Activated CD4-positive, alpha-beta T cell treated with anti-CD3 and anti-CD28 coated beads for 24 hours (primary cell): ENCODE measurements around the gene ADISSP.

Experiments used
- DNase-seq, 2 donors: peaks; one replicate each; pipeline ENCODE4 v3.0.0-alpha.2; 2020; ENCODE audit warnings: low read depth in 2 of 2

ADISSP gene

GRCh38 chr20:3738111-3739053, 29.2 kb downstream of the ADISSP start:
- DNase-seq, result no peak

DNA sequence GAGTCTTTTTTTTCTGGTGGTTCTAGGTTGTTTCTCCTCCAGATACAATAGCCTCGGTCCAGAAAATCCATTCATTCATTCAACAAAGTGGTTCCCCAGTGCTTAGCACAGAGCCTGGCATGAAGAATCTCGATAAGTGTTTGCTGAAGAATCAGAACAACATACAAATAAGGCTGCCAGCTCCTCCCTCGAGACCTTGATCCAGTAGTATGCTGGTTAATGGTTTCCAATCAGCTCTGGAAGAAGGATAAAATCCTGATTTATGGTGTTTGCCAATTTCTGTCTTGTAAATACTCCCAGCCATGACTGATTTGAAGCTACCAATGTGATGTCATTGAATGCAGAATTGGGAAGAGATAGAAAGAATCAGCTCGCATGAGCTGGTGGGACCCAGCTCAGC, 31.8 kb downstream of the ADISSP start:
- DNase-seq, result no peak

DNA sequence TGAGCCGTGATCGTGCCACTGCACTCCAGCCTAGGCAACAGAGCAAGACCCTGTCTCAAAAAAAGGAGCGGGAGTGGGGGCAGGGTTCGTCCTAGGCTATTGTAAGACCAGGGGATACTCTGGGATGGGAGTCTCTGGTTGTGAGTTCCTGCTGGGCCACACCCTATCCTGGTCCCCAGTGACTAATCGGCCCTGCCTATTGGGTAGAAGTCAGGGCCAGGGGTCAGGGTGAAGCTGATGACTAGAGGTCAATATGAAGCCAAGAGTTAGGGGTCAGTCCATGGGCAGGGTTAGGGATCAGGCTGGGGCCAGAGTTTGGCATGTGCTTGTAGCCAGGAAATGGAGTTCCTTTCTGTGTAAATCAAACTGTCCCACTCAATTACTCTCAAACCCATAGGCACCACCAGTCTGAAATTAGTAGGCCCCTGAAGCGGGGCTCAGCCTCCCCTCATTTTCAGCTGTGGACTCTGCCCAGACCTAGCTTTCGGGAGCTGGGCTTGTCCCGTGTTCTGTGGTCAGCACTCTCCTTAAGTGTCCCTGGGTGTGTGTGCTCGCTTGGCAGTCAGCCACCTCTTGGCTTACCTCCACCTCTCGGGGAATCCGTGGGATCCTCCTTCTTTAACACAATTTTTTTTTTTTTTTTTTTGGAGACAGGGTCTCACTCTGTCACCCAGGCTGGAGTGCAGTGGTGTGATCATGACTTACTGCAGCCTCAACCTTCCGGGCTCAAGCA, 33.3 kb downstream of the ADISSP start:
- DNase-seq, result no peak

DNA sequence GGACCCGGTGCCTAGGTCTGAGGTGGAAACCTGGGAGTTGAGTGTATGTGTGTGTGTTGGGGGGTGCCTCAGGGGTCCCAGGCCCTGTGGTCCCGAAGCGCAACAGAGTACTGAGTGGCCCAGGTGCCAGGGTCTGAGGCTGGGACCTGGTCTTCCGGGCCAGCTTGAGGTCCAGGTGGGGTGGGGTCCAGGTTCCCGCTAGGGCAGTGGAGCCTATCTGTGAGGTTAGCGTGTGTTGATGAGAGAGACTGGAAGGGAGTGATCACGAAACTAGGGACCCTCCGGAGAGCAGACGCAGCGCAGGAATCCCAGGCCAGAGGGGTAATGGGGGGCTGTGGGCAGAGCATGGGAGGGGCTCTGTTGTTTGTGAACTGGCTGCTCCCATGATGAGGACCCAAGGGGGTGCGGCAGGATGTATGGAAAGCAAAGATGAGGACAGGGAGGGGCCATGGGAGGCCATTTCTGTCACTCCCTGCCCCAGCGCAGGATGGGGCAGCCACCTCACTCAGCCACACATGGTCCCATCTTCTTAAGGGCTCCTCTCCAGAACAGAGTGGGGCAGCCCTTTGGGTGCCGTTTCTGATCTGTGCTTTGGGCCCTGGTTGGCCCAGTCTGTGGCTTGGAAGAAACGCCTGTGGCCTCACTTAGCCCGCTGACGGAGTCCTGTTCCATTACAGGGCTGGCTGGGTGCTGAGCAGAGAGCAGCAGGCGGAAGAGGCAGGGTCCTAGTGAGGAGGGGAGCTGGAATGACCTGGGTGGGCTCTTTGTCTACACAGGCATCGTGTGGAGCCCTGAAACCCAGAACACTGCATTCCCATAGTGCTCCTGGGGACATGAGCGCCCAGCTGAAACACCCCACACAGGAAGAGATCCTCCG, 34.2 kb downstream of the ADISSP start:
- no peak for DNase-seq

DNA sequence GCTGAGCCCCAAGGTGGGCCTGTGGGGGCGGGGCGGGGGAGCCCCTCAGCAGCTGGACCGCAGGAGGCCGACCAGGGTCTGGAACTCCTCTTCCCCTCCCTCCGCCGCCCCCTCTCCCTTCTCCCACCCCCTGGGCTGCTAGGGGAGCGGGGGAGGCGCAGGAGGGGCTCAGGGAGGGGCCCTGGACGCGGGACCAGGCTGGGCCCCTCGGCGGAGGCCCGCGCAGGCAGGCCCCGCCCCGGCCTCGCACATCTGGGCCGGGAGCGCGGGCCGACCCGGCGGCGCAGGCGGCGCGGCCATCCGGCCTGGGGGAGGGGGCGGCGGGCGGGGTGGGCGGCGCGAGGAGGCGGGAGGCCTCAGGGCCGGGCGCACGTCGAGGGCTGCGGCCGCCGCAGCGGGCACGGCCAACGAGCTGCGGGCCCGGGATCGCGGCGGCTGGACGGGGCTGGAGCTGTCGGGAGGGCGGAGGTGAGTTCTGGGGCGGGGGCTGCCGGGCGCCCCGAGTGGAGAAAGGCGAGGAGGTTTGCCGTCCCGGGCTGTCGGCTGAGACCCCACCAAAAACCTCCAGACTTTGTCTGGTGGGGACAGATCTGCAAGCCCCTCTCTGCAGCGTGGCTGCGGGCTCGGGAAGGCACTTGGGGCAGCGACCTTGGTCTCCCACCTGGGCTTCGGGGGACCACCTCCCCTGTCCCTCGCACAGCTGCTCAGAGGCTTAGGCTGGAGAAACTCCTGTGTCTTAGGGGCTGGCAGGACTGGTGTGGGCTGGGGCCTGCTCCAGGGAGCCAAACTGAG, 35.0 kb downstream of the ADISSP start, which contains the start of gene HSPA12B:
Gene HSPA12B (plus strand): TSS at position 359 of the 792 bp plus-strand sequence. CDS start 5,990 bp downstream, outside the sequence.
- no peak for DNase-seq

GRCh38 chr20:3731944-3732326, 35.6 kb downstream of the ADISSP start:
- DNase-seq, result no peak

GRCh38 chr20:3730803-3731672, 36.5 kb downstream of the ADISSP start:
- DNase-seq, result no peak

GRCh38 chr20:3729811-3730540, 37.6 kb downstream of the ADISSP start:
- no peak for DNase-seq

DNA sequence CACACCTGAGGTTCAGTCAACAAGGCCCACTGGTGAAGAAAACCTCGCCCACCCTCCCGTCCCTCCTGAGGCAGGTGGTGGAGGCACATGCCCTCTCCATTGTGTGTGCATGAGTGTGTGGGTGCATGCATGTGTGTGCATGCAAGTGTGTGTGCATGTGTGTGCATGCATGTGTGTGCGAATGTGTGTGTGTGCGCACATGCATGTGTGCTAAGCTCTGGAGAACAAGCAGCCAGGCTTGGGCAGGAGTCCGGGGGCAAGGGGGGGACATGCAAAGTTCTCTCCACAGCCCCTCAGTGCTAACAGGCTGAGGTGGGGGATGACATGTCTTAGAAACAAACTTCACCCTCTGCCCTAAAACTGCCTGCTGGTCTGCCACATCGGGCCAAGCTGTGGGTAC, 38.2 kb downstream of the ADISSP start:
- no peak for DNase-seq

- no peak for DNase-seq
These were observed 38.7 kb downstream of the ADISSP start for GRCh38 chr20:3728876-3729275.

GRCh38 chr20:3728354-3728753, 39.2 kb downstream of the ADISSP start:
- no peak for DNase-seq

GRCh38 chr20:3727401-3728021, 40.0 kb downstream of the ADISSP start:
- DNase-seq, result no peak

GRCh38 chr20:3724356-3724755, 43.2 kb downstream of the ADISSP start:
- DNase-seq, result no peak

- DNase-seq, result no peak
These were observed 44.3 kb downstream of the ADISSP start for GRCh38 chr20:3723284-3723683.

DNA sequence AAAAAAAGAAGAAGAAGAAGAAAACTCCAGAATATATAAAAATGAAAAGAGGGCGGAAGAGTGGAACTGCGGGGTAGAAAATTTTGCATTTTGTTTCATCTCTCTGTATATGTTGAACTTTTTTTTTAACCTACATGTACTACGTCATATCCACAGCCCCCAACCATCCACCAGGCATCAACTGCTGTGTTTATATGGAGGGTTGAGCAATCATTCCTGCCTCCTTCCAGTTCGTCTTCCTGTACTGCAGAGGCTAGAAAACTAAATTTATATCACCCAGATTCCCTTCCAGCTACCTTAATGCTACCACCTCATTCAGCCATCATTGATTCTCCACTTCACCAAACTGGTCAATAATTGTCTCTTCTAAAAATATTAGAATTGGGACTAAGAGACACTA, 45.6 kb downstream of the ADISSP start:
- DNase-seq, result no peak

GRCh38 chr20:3720626-3721025, 46.9 kb downstream of the ADISSP start:
- no peak for DNase-seq

DNA sequence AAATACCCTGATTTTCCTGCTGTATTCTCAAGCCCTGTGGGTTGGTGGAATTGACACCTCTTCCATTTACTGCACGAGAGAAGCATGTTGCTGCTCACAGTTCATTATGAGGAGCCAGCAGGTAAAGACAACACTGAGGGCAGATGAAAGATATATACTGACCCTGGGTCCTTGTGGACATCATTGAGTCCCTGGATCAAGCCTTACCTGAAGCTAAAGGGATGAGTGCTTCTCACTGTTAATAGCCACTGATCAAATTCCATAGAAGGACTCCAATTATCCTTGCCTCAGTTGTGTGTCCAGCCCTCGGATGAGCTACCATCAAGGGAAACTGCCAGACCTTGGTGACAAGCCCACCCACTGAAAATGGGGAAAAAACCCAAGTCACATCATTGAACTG, 47.5 kb downstream of the ADISSP start:
- DNase-seq, result no peak

- no peak for DNase-seq
These were observed 48.5 kb downstream of the ADISSP start for GRCh38 chr20:3719046-3719445.
